NCI-H345 treated with DMSO at 0.1 percent for 48 hours (cell line): ENCODE data around the gene CNTLN.
"Not testable (repeated sequence)": the region's sequence is repeated elsewhere in the genome, so short reads cannot be mapped to it uniquely, and the experiment has no call there.

Source experiments
- DNase-seq: peaks from one replicate; lab custom pipeline; 2025; ENCODE audit not compliant: unreplicated experiment; lab: John Stamatoyannopoulos, UW

The CNTLN gene

DNA sequence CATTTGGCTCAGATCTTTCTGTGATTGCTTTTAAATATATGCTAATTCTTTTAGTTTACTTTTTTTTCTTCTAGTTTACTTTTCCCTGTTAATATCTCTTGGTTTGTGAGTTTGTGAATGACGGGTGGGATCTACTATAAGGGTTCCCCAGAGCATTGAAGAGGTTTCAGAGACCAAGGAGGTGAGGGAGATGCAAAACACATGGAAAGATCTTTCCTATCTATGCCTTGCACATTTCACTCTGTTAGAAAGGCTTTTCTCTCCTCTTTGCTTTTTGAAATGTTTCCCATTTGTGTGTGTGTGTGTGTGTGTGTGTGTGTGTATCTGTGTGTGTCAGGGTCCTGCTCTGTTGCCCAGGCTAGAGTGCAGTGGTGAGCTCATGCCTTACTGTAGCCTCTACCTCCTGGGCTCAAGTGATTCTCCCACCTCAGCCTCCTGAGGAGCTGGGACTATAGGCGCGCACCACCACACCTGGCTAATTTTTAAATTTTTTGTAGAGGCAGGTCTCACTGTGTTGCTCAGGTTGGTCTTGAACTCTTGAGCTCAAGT lies 50.7 kb downstream of the CNTLN start:
- no peak for DNase-seq

DNA sequence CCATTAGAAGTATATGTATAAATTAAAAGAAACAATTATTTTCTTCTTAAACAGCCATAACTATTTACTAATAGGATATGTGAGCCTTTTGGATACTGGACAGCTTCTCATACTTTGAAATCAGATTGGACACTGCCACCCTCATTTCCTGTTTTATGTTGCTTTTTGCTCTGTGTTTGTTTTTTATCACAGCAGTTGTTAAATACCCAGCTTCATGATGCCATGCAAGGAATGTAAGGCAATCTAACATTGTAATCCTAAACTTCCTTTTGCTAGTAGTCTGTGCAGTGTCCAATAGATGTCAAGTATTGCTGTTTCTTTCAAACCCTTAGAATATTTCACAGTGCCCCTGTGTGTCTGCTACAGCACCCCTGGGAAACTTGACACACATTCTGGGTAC lies 56.2 kb downstream of the CNTLN start:
- no peak for DNase-seq

DNA sequence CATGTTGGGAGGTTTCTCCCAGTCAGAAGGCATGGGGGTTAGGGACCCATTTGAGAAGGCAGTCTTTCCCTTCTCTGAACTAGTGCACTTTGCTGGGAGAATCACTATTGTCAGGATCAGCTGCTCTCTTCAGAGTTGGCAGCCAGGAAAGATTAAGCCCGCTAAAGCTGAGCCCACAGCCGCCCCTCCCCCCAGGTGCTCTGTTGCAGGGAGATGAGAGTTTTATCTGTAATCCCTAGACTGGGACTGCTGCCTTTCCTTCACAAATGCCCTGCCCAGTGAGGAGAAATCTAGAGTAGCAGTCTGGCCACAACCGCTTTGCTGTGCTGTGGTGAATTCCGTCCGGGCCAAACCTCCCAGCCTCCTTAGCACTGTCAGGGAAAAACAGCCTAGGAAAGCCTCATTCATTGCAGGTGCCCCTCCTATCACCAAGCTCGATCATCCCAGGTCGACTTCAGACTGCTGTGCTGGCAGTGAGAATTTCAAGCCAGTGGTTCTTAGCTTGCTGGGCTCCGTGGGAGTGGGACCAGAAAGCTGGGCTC lies 69.8 kb downstream of the CNTLN start:
- no peak for DNase-seq

DNA sequence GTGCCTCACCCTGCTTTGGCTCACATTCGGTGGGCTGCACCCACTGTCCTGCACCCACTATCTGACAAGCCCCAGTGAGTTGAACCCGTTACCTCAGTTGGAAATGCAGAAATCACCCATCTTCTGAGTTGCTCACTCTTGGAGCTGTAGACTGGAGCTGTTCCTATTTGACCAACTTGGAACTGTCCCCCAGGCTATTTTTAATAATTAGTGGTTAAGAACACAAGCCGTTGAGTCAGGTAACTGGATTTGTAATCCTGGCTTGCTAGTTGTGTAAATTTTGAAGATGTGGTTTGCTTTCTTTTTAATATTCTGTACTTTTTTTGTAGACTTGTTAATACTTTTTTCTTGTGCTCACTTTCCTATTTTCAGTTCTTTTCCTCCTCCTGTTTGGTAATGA lies 81.2 kb downstream of the CNTLN start:
- DNase-seq: no peak

DNA sequence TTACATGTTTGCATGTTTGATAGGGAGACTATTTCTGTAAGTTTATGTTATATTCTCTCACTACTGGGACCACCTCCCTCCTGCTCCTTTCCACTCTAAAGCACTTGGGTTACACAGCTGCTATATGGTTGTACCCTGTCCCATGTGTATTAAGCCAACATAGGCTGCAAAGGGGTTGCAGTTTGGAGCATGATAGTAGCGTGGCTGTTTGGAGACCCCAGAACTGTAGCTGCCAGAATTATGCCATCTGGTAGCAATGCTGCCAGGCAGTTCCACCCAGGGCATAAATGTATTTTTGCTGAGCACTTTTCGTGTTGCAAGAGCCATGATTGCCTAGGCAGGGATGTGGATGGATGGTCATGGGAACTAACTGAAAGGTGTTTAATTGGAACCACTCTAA lies 81.8 kb downstream of the CNTLN start:
- DNase-seq: no peak

DNA sequence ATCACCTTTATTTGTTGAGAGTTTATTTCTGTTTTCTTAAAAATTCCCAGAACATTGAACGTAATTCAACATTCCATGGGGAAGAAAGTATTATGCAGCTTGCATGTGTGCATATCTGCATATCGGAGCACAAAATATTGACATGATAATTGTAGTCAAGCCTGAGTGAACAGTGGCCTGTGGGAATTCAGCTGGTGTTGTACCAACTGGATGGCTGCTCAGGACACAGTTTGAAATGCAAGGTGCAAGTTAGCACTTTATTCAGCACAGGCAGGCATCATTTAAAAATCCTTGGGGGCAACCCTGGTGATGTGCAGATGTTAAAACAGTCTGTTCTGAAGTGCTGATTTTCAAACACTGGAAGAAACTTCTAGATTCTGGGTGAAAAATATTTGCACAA lies 82.4 kb downstream of the CNTLN start:
- DNase-seq: no peak

DNA sequence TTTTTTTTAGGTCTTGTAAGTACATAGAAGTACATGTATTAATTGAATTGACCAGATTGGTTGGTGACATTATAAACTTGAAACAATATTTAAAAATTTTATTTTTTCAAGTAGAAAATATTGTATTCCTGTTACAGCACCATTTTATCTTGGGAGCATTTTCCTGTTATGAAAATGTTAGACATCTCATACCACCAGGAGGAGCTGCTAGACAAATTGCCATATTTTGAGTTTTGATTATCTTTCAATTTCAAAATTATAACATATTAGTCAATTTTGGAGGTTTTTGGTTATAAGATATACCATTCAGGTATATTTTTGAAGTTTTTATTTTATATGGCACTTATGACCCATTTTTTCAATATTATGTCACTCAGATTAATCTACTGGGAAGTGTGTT lies 84.4 kb downstream of the CNTLN start:
- no peak for DNase-seq

DNA sequence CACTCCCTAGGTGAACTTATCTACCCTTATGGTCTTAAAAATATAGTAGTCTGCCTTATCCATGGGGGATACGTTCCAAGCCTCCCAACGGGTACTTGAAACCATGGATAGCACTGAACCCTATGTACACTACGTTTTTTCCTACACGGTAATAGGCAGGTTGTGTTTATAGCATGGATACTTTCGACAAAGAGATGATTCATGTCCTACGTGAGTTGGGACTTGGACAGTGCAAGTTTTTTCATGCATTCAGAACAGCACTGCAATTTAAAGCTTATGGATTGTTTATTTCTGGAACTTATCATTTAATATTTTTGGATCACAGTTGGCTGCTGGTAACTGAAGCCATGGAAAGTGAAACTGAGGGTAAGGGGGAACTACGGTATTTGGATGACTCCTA lies 88.1 kb downstream of the CNTLN start:
- no peak for DNase-seq

DNA sequence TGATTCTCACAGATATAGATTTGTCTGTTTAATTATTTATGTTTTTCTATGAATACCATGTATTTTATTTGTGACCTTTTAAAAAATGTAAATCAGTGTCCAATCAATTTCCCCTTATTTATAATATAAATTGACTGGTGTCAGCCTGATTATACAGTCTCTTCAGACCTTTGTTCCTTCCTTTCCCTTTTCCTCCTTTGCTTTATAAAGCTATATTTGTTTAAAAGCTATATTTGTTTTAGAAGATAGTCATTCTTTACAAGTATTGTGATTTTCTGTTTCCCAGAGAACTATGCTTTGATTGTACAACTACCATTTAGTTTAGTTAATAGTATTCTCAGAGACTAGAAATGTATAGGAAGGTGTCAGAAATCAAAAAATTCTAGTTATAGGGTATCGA lies 90.6 kb downstream of the CNTLN start:
- DNase-seq: no peak

DNA sequence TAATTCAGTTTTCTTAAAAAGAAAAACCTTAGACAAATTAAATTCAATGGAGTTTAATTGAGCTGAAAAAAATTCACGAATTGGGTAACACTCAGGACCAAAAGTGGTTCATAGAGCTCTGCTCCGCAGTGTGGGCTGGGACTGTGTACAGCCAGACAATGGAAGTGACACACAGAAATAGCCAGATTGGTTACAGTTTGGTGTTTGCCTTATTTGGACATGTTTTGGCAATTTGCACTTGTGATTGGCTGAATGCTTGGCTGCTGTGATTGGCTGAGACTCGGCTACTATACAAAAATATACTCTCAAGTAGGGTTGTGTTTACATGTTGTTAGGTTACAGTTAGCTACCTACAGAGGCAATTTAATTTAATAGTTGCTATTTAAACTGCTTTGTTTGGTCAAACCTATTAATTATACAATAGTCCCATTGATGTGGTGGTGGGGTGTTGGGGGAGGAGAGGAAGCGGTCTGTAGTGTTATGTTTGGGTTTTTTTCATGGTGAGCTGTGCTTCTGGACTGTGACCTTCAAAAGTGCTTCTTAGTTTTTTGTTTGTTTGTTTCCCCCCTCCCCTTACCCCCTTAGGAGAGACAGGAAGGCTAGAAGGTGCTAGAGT lies 95.2 kb downstream of the CNTLN start:
- no peak for DNase-seq

DNA sequence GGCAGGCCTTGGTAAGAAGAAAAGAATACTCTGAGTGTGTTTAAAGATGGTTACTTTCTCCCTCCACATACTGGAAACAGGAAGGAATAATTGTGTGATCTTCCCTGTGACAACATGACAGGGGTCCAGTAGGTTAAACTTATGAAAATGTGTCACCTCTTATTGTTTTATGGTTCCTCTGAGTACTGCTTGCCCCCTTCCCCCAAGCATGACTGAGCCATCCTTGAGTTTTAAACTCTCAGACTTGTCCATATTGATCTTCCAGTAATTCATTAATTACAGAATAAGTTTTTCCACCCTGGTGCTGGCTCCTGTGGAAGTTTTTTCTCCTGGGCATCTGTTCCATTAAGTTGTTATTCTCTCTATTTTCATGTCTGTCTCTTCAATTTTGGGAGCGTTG lies 95.8 kb downstream of the CNTLN start:
- DNase-seq: no peak

DNA sequence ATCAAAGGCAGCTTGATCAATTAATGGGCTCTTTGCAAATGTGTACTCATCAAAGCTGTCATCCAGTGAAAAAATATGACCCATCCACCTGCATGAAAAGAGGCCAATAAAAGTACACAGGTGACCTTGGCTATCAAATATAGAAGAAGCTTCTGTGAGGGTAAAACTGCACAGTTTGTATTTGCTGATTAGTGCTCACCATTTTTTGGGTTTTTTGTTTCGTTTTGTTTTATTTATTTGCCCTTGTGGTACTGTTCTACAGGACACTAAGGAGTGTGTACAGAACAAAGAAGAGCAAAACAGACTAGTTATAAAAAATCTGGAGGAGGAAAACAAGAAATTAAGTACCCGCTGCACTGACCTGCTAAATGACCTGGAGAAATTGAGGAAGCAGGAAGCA lies 101.3 kb downstream of the CNTLN start:
- DNase-seq: no peak

DNA sequence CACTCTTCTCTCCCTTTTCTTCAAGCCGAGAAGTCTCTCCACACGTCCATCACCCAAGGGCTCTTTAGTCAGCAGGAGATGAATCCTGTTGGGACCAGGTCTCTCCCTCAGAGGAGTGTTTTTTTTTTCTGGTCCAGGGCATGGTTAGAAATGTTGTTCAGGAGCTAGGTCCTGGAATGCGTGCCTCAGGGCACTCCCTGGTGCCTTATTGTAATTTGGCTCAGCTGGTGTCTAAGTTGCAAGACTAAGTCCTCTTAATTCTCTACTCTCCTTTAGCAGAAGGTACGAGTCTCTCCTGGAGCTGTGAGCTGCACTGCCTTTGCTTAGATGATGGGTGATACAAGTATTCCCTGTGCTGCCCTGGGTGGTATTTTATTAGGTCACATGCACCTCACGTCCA lies 111.9 kb downstream of the CNTLN start:
- no peak for DNase-seq

DNA sequence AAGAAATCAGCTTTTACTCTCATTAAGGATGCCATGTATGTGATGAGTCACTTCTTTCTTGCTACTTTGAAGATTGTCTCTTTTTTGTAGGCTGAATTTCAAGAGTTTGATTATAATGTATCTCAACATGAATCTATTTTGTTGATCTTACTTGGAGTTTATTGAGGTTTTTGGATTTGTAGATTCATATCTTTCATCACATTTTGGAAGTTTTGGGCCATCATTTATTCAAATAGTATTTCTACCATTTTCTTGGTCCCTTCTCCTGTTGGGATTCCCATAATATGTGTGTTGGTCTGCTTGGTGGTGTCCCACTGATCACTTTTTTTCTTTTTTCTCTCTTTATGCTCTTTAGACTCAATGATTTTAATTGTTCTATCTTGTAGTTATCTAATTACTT lies 116.3 kb downstream of the CNTLN start:
- no peak for DNase-seq

DNA sequence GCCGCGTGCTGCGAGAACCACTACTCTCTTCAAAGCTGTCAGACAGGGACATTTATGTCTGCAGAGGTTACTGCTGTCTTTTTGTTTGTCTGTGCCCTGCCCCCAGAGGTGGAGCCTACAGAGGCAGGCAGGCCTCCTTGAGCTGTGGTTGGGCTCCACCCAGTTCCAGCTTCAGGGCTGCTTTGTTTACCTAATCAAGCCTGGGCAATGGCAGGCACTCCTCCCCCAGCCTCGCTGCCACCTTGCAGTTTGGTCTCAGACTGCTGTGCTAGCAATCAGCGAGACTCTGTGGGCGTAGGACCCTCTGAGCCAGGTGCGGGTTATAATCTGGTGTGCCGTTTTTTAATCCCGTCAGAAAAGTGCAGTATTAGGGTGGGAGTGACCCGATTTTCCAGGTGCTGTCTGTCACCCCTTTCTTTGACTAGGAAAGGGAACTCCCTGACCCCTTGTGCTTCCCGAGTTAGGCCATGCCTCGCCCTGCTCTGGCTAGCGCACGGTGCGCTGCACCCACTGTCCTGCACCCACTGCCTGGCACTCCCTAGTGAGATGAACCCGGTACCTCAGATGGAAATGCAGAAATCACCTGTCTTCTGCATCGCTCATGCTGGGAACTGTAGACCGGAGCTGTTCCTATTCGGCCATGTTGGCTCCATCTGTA lies 133.8 kb downstream of the CNTLN start:
- DNase-seq: peak; percentile 19

DNA sequence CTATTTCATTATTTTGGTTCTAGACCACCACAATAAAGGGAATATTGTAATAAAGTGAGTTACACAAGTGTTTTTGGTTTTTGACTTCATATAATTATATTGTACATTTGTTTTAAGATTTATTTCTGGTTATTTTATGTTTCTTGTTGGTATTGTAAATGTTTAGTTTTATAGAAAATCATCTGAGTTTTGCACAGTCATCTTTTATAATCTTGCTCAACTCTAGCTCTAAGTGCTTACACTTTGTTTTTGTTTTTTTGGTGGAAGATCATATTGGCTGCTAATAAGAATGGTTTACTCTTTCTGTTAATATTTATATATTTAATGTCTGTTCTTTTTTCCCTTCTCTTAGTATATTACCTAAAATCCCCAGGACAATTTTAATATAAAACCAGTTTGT lies 135.0 kb downstream of the CNTLN start:
- DNase-seq: no peak

DNA sequence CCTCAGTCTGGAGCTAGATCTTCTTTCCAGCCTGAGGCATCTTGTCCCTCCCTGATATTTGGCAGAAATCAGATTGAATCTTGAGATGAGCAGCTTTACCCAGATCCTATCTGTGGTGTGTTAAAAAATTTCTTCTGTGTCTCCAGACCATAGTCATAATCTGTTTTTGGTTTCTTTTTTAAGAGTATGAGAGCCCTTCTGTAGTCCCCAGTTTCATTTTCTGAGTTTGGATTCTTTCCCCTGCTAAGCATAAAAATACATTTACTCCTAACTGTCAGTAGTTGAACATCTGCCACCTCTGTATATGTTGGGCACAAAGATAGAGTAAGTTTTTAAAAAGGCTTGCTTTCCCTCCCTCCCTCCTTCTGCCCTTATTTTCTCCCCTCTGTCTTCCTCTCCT lies 137.7 kb downstream of the CNTLN start:
- DNase-seq: no peak

DNA sequence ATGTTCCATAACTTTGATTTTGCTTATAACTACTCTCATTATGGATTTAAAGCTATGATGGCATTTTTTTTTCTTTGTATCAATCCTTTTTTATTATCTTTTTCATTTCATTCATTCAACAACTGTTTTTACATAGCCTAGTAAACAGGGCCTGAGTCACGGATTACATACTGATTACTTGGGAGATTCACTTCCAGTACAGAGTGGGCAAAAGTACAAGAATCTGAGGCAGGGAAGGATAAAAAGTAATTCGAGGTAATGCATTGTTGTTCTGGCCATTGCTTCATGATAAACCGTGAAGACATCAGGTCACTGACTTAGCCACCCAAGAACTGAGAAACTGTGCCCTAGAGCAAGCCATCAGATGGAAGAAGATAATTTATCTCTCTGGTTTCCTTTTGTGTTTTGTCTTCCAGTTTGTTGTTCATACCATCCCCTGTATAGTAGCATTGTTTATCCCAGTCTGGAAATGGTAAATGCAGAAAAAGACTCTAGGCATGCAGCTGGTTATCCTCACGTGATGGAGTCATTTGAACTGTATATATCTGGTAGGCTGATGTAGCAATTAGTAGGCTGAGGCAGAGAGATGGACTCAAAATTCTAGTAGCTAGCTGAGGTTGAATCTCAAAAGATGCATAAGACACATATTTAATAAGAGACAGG lies 145.6 kb downstream of the CNTLN start:
- DNase-seq: no peak

DNA sequence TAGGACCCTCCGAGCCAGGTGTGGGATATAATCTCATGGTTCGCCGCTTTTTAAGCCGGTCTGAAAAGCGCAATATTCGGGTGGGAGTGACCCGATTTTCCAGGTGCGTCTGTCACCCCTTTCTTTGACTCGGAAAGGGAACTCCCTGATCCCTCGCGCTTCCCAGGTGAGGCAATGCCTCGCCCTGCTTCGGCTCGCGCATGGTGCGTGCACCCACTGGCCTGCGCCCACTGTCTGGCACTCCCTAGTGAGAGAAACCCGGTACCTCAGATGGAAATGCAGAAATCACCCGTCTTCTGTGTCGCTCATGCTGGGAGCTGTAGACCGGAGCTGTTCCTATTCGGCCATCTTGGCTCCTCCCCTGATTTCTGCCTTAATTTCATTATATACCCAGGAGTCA lies 155.8 kb downstream of the CNTLN start:
- not testable (repeated sequence) for DNase-seq

DNA sequence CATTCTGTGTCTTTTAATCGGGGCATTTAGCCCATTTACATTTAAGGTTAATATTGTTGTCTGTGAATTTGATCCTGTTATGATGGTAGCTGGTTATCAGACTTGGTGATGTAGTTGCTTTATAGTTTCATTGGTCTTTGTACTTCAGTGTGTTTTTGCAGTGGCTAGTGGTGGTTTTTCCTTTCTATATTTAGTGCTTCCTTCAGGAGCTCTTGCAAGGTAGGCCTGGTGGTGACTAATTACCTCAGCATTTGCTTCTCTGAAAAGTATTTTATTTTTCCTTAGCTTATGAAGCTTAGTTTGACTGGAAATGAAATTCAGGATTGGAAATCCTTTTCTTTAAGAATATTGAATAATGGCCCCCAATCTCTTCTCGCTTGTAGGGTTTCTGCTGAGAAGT lies 156.9 kb downstream of the CNTLN start:
- no peak for DNase-seq

DNA sequence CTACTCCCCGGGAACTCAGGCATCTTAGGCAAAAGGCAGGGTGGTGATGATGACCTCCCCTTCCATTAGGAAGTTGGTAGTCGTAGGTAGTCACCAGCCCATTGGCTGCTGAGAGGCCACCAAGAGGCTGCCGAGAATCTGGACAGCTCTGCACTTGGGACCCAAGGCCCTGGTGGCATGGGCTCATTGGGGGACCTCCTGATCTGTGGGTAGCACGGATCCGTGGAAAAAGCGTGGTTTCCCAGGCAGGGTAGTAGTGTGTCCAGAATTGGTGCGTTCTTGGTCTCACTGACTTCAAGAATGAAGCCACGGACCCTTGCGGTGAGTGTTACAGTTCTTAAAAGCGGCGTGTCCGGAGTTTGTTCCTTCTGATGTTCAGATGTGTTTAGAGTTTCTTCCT lies 158.8 kb downstream of the CNTLN start:
- DNase-seq: no peak
